HepG2 (cell line): Measurements from ENCODE around the gene TTC23. TPM values are rescaled to one million over a fixed set of nuclear protein-coding genes. Genes with fewer than 3 reads are reported as not detected.

ENCODE experiments used
- ASH2L ChIP-seq: fragments of 300-600, 200-600 bp; sonication (generic); IDR thresholded peaks from 2 replicates; pipeline ENCODE4 v1.7.0; 2017; ENCODE audit warnings: low read depth, mild to moderate bottlenecking, moderate library complexity, mixed read lengths, low read length; ENCODE audit not compliant: insufficient read length
- BCL6 ChIP-seq: IDR thresholded peaks from 2 replicates; pipeline ENCODE4 v1.6.1; 2016; ENCODE audit warnings: missing genetic modification reagents, missing compliant biosample characterization
- HBP1 ChIP-seq: IDR thresholded peaks from 2 replicates; pipeline ENCODE4 v1.6.1; 2016; ENCODE audit warnings: low read depth, control low read depth
- HMG20A ChIP-seq: IDR thresholded peaks from 2 replicates; pipeline ENCODE4 v1.6.1; 2016; ENCODE audit warnings: borderline replicate concordance
- KLF13 ChIP-seq: sonication (generic); formaldehyde crosslinking; IDR thresholded peaks from 2 replicates; pipeline ENCODE4 v1.4.0; 2020; ENCODE audit warnings: mild to moderate bottlenecking, missing genetic modification reagents
- RARA ChIP-seq: IDR thresholded peaks from 2 replicates; pipeline ENCODE4 v1.6.1; 2016; ENCODE audit warnings: missing genetic modification reagents, missing compliant biosample characterization
- SPEN ChIP-seq: sonication (generic); formaldehyde crosslinking; IDR thresholded peaks from 2 replicates; pipeline ENCODE4 v1.5.1; 2020; ENCODE audit warnings: low read depth, mild to moderate bottlenecking, missing genetic modification reagents
- TCF7 ChIP-seq: sonication (generic); IDR thresholded peaks from 2 replicates; pipeline ENCODE4 v1.6.1; 2016; ENCODE audit warnings: antibody characterized with exemption, low read depth
- ZBTB7A ChIP-seq: sonication (generic); formaldehyde crosslinking; IDR thresholded peaks from 2 replicates; pipeline ENCODE4 v1.8.0; 2022; ENCODE audit warnings: mild to moderate bottlenecking, missing genetic modification reagents
- ZKSCAN8 ChIP-seq: IDR thresholded peaks from 2 replicates; pipeline ENCODE4 v1.6.1; 2016; ENCODE audit warnings: borderline replicate concordance, missing genetic modification reagents, missing compliant biosample characterization
- ZNF609 ChIP-seq: sonication (generic); formaldehyde crosslinking; IDR thresholded peaks from 2 replicates; pipeline ENCODE4 v1.4.0; 2020; ENCODE audit warnings: mild to moderate bottlenecking, missing genetic modification reagents, borderline replicate concordance
- ZNF747 ChIP-seq: sonication (generic); formaldehyde crosslinking; IDR thresholded peaks from 2 replicates; pipeline ENCODE4 v1.8.1; 2023; ENCODE audit warnings: missing genetic modification reagents, mild to moderate bottlenecking, borderline replicate concordance
- ZNF878 ChIP-seq: sonication (generic); formaldehyde crosslinking; IDR thresholded peaks from 2 replicates; pipeline ENCODE4 v1.8.1; 2023; ENCODE audit warnings: mild to moderate bottlenecking, missing genetic modification reagents, moderate library complexity
- ZXDC ChIP-seq: sonication (generic); formaldehyde crosslinking; IDR thresholded peaks from 2 replicates; pipeline ENCODE4 v1.5.0; 2020; ENCODE audit warnings: mild to moderate bottlenecking, missing genetic modification reagents
- polyA plus RNA-seq, 8 experiments: library from polyadenylated mRNA; depleted of rRNA in 3 of 8; stranded (reverse) in 7 of 8; unstranded in 1 of 8; fragments of >200 nt; fragmentation: Illumina TruSeq in 4 of 8; extraction: Trizol in 4 of 8; gene quantifications; 2 replicates each; pipeline versions ENCODE4 v1.2.1 to v1.2.3, GENCODE V29; 2011 to 2016; ENCODE audit warnings: low read depth in 4 of 8, missing spikeins in 1 of 8, mixed read lengths in 1 of 8; ENCODE audit not compliant: insufficient read depth in 1 of 8
- total RNA-seq, 5 experiments: library from RNA; depleted of rRNA; stranded (reverse); fragments of >200 nt; fragmentation: Illumina TruSeq; extraction: Trizol; gene quantifications; 2 replicates each; pipeline ENCODE4 v1.2.3, GENCODE V29; 2016; ENCODE audit warnings: low read depth in 1 of 5
- TF ChIP-seq, protein P1 (sequence below): sonication (generic); IDR thresholded peaks from 2 replicates; pipeline ENCODE4 v1.6.1; 2016; ENCODE audit warnings: low read depth, borderline replicate concordance
- TF ChIP-seq, protein P2 (sequence below): sonication (generic); formaldehyde crosslinking; IDR thresholded peaks from 2 replicates; pipeline ENCODE4 v1.4.0; 2020; ENCODE audit warnings: missing genetic modification reagents, borderline replicate concordance

Gene TTC23
- total and polyA plus RNA-seq, 2 of the 13 experiments (the other 11 are each of a cell fraction or from before 2014, with no cell fraction given) = 1.6 to 11.7 TPM

GRCh38 chr15:99180086-99180963, 69.1 kb downstream of the TTC23 start (continued):
- TF ChIP-seq ZXDC (CRISPR knock-in tag) (no peak), SPEN (CRISPR knock-in tag) (no peak), ZNF609 (CRISPR knock-in tag) (0 out of 2 replicates have a peak, but pooled peaks have one; percentile 32), ZNF747 (no peak), ZBTB7A (CRISPR knock-in tag) (no peak), HMG20A (peak; percentile 57; the same call in 1 of the 2 replicates), ZNF878 (CRISPR knock-in tag) (no peak), RARA (CRISPR knock-in tag) (peak; percentile 17; the same call in 1 of the 2 replicates), BCL6 (CRISPR knock-in tag) (peak; percentile 47; the same call in 1 of the 2 replicates), ZKSCAN8 (CRISPR knock-in tag) (no peak), TCF7 (peak; percentile 81), ASH2L (peak; percentile 18), KLF13 (CRISPR knock-in tag) (no peak), HBP1 (CRISPR knock-in tag) (no peak)
- TF ChIP-seq, protein P1, sequence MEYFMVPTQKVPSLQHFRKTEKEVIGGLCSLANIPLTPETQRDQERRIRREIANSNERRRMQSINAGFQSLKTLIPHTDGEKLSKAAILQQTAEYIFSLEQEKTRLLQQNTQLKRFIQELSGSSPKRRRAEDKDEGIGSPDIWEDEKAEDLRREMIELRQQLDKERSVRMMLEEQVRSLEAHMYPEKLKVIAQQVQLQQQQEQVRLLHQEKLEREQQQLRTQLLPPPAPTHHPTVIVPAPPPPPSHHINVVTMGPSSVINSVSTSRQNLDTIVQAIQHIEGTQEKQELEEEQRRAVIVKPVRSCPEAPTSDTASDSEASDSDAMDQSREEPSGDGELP = peak; percentile 30; the same call in 1 of the 2 replicates
- TF ChIP-seq, protein P2, sequence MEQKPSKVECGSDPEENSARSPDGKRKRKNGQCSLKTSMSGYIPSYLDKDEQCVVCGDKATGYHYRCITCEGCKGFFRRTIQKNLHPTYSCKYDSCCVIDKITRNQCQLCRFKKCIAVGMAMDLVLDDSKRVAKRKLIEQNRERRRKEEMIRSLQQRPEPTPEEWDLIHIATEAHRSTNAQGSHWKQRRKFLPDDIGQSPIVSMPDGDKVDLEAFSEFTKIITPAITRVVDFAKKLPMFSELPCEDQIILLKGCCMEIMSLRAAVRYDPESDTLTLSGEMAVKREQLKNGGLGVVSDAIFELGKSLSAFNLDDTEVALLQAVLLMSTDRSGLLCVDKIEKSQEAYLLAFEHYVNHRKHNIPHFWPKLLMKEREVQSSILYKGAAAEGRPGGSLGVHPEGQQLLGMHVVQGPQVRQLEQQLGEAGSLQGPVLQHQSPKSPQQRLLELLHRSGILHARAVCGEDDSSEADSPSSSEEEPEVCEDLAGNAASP (CRISPR knock-in tag) = no peak
